Psoas muscle (tissue), 8 donors: ENCODE measurements around the gene ANKH. TPM values are rescaled to one million over a fixed set of nuclear protein-coding genes. Genes with fewer than 3 reads are reported as not detected.

ENCODE experiments used
- ATAC-seq, 4 donors: fragments of 200-7000 bp; cut with Tn5 transposase; one replicate each; pipeline ENCODE4 v1.9.1; 2020; ENCODE audit warnings: moderate library complexity in 3 of 4, mild to moderate bottlenecking in 2 of 4
- DNase-seq, 2 donors: peaks; one replicate each; pipeline ENCODE4 v3.0.0-alpha.2; 2020
- H3K27ac ChIP-seq: fragments of 200-600 bp; one replicate; pipeline ENCODE4 v1.8.0; 2022
- H3K27me3 ChIP-seq, 3 donors: fragments of 200-600 bp in 1 of 3; one replicate each; pipeline versions ENCODE4 v1.6.1 to v1.8.0; 2013 to 2022; ENCODE audit warnings: low read length in 2 of 3, mild to moderate bottlenecking in 2 of 3, moderate library complexity in 1 of 3; ENCODE audit not compliant: insufficient read depth in 3 of 3
- H3K36me3 ChIP-seq, 2 donors: fragments of 200-600 bp in 1 of 2; one replicate each; pipeline versions ENCODE4 v1.6.1 to v1.8.0; 2013 to 2022; ENCODE audit warnings: low read depth in 1 of 2, mild to moderate bottlenecking in 1 of 2, moderate library complexity in 1 of 2; ENCODE audit not compliant: insufficient read depth in 1 of 2
- H3K4me1 ChIP-seq: fragments of 200-600 bp; one replicate; pipeline ENCODE4 v1.8.0; 2022
- H3K4me3 ChIP-seq: fragments of 200-600 bp; one replicate; pipeline ENCODE4 v1.8.0; 2022; ENCODE audit warnings: mild to moderate bottlenecking
- H3K9me3 ChIP-seq: fragments of 200-600 bp; one replicate; pipeline ENCODE4 v1.8.0; 2022
- CTCF ChIP-seq: fragments of 200-600 bp; IDR thresholded peaks from one replicate; pipeline ENCODE4 v1.8.0; 2022; ENCODE audit warnings: antibody characterized with exemption
- WGBS, 3 donors: extraction: QIAGEN DNeasy Blood & Tissue Kit; methylation state at CpG; one replicate each; pipeline versions ENCODE4 v1.1.6 to v1.1.7; 2013; 5-methylcytosine and 5-hydroxymethylcytosine counted together
- intact Hi-C, 2 donors: fragments of 100-400 bp; cut with DNase I; formaldehyde crosslinking; loops; one replicate each; pipeline versions ENCODE4 v1.11.0 to v1.14.2; 2022
- polyA plus RNA-seq, 3 donors: library from polyadenylated mRNA; stranded (reverse); fragments of 200-250 nt; gene quantifications; one replicate each; pipeline ENCODE4 v1.2.3, GENCODE V29; 2013
- total RNA-seq, 4 donors: library from RNA; stranded (reverse); fragmentation: NEBNext Ultra II Directional in 2 of 4; extraction: Animal tissue kit (Norgen Biotek cat#: 25700) in 2 of 4; gene quantifications; one replicate each; pipeline versions ENCODE4 v1.2.1 to v1.2.4, GENCODE V29; 2021 to 2023
- donor health status: healthy with polysubstance abuse.
- donor health status: DM: no; HTN: no; CAD: no; lungs with moderate emphysema.
- donor health status: Bipolar disorder and iron deficiency.
- donor health status: healthy.
- donor health status: DM: yes; HTN: yes; CAD: no.
- donor health status: DM: no; HTN: no; CAD: no.
- donor health status: DM: no; HTN: no; CAD: no.
- donor health status: DM: yes; HTN: yes; CAD: no.

ANKH gene
- total and polyA plus RNA-seq, 7 donors = 24.0 to 92.8 (median 63.0) TPM

- no peak for TF ChIP-seq CTCF
Measured at GRCh38 chr5:14753292-14753691, 118.3 kb downstream of the ANKH start.

GRCh38 chr5:14752497-14753071, 119.0 kb downstream of the ANKH start:
- Histone ChIP-seq H3K36me3 (peaks cover 0 to 21% of the 10 kb centered on the region in 2 donors), H3K4me1 (peaks cover 53% of the 10 kb centered on the region), H3K27ac (peak overlapping the region; percentile 82), H3K27me3 (no peaks in the 10 kb centered on the region), H3K9me3 (no peaks in the 10 kb centered on the region), H3K4me3 (no peak overlapping the region)
- intact Hi-C loops = loop anchor here in 1 of 2 donors (10.0 kb wide), 1 partner anchor 112 kb away; no protein-coding TSS in a partner anchor
- no peak for ATAC-seq
- whole genome bisulfite sequencing, 3 donors = 62 to 70% (median 65%) methylated on average over 6 of the region's 6 CpGs
- no peak for DNase-seq
- no peak for TF ChIP-seq CTCF

More at GRCh38 chr5:14753292-14753691, 118.3 kb downstream of the ANKH start:
- Histone ChIP-seq H3K4me3 (no peak overlapping the region), H3K27me3 (no peaks in the 10 kb centered on the region), H3K36me3 (peaks cover 0 to 17% of the 10 kb centered on the region in 2 donors), H3K4me1 (peaks cover 53% of the 10 kb centered on the region), H3K9me3 (no peaks in the 10 kb centered on the region), H3K27ac (peak overlapping the region; percentile 82)
- WGBS, 3 donors = 72 to 82% (median 72%) methylated on average over 6 of the region's 6 CpGs
- ATAC-seq (no peak), DNase-seq (no peak)
- intact Hi-C loops = loop anchor here in 1 of 2 donors (10.0 kb wide), 1 partner anchor 112 kb away; no protein-coding TSS in a partner anchor

GRCh38 chr5:14750712-14751111, 120.9 kb downstream of the ANKH start:
- H3K4me3 ChIP-seq = no peak overlapping the region
- H3K9me3 ChIP-seq = no peaks in the 10 kb centered on the region
- H3K4me1 ChIP-seq = peaks cover 47% of the 10 kb centered on the region
- peaks cover 0 to 30% of the 10 kb centered on the region in 2 donors for H3K36me3 ChIP-seq
- no peak for DNase-seq
- H3K27me3 ChIP-seq = no peaks in the 10 kb centered on the region
- peak overlapping the region; percentile 54 for H3K27ac ChIP-seq
- peak in 3 of 4 donors; percentile 23 to 63 (median 47) for ATAC-seq
- intact Hi-C loops = loop anchor here in 1 of 2 donors (10.0 kb wide), 1 partner anchor 114 kb away; no protein-coding TSS in a partner anchor
- no peak for TF ChIP-seq CTCF
- WGBS, 3 donors = 43 to 45% (median 45%) methylated on average over 5 of the region's 5 CpGs

- H3K4me1 ChIP-seq = peaks cover 43% of the 10 kb centered on the region
- peak overlapping the region; percentile 14 for H3K27ac ChIP-seq
- 78 to 80% (median 79%) methylated on average over 4 of the region's 4 CpGs for WGBS, 3 donors
- no peak for DNase-seq
- peaks cover 0 to 26% of the 10 kb centered on the region in 2 donors for H3K36me3 ChIP-seq
- H3K9me3 ChIP-seq = no peaks in the 10 kb centered on the region
- no peak for ATAC-seq
- intact Hi-C loops = loop anchor here in 1 of 2 donors (10.0 kb wide), 1 partner anchor 115 kb away; no protein-coding TSS in a partner anchor
- H3K27me3 ChIP-seq = no peaks in the 10 kb centered on the region
- H3K4me3 ChIP-seq = no peak overlapping the region
- no peak for TF ChIP-seq CTCF
Measured at GRCh38 chr5:14749579-14750101, 121.9 kb downstream of the ANKH start.
